GM21737 (cell line): ENCODE data around the gene RAMACL.

ENCODE experiments used
- ATAC-seq: cut with Tn5 transposase; IDR thresholded peaks from one replicate; pipeline ENCODE4 v1.9.1; 2021; ENCODE audit warnings: mild to moderate bottlenecking, moderate library complexity; ENCODE audit not compliant: unreplicated experiment

The RAMACL gene

DNA sequence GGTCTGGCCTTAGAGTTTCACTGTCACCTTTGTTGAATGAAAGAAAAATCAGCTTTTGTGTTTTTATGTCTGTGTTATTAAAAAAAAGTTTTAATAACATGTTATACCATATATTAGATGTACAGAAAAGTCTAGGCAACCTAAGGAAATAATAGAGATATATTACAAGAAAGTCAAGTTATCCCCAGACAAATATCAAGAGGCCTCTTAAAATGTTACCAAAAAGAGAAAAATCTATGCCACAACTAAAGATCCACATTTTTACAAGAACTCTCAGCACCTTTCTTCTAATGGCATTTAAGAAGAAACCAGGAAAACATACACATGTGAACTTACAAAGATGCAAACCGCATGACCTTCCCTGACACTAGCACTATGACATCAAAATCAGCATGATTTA is 26.8 kb downstream of the RAMACL start:
- no peak for ATAC-seq

DNA sequence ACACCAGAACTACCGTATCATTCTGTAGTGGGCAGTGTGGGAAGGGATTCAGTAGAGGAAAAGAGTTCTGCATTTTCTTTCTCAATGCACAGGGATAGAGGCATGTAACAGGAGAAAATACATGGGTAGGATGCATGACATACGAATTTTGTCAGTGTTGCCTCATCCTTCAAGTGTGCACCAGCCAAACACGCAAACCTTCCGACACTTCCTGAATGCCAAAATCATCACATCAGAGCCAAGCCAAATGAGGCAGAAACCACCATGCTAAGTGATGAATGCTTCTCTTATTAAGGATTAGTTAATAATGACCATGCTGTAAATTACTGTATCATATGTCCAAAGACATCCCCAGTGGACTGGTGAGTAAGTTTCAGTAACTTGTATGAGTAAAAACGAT is 27.3 kb downstream of the RAMACL start:
- ATAC-seq, result no peak

DNA sequence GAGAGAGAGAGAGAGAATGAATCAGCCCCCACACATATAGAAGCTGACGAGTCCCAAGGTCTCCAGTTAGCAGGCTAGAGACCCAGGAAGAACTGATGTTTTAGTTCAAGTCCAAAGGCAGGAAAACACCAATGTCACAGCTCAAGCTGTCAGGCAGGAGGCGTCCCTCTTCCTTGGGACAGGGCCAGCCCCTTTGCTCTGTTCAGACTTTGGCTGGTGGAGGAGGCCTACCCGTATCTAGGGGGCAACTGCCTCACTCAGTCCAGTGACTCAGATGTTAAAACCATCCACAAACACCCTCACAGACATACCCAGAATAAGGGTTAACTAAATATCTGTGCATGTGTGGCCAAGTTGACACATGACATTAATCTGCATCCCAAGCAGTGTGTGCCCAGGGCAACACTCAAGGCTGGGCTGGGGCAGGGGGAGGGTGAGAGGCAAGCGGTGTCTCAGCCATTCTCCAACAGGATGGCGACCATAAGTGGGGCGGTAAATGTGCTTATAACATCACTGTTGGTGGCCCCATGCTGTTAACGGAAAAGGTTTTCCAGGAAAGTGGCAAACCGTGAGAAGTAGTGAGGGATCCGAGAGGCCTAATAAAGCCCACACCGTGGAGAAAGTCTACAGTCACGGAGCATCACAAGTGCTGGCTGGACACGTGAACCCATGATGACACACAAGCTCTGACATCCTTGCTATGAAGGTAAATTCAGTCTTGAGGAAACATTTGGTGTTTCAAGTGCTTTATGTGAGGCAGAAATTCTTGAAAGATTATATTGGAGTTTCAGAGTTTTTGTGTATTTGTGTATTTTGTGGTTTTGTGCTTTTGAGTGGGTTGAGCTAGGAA is 28.1 kb downstream of the RAMACL start:
- ATAC-seq, result no peak

DNA sequence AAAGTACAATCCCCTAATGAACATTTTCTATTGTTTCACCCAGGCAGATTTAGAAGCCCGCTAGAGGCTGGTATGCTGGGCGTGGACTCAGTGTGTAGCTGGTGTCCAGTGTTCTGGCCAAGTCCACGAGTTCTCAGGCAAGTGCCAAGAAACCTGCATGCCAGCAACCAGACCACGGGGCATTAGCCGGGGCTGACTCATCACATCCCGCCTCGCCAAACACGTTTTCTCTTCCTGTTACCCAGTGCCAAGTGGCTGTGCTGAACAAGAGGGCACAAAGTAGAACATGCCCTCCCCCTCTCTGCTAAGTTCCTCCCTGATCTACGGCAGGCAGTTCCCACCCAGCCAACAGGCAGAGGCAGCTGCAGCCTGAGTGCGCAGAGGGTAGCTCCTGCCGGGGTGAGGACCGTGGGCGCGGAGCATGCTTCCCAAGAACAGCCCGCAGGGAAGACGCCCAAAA is 29.6 kb downstream of the RAMACL start:
- ATAC-seq, result no peak

DNA sequence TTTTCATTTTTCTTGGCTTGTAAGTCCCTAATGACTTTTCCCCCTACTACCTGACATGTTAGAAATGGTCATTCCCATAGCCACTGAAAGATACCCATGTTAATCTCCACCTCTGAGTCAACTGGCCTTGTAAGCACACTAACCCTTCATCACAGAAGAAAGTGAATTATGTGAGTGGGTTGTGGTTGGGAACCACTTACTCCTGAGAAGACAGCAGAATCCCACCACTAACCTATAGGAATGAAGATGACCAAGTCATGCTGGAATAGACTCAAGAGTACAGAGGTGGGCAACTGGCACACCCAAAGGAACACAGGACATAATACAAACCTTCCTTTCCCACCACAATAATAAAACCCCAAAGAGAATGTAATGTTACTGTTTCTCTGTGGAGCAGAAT is 30.1 kb downstream of the RAMACL start:
- ATAC-seq, result no peak

DNA sequence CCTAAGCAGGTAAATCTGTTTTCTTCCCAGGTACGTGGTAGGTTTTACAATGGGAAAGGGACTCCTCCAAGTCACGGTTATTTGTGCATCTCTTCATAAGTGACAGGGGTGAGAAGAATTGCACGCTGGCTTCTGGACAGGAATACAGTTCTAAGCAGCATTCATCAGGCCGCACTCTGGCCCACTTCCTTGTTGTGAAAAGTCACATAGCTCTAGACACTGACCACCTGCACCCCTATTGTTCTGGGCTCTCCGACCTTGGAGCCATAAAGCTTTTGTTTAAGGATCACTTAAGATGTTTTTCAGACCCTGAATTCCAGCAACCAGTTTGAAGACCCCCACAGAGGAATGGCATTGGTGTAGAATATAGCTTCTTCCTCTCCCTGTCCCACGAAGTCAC is 31.4 kb downstream of the RAMACL start:
- no peak for ATAC-seq

DNA sequence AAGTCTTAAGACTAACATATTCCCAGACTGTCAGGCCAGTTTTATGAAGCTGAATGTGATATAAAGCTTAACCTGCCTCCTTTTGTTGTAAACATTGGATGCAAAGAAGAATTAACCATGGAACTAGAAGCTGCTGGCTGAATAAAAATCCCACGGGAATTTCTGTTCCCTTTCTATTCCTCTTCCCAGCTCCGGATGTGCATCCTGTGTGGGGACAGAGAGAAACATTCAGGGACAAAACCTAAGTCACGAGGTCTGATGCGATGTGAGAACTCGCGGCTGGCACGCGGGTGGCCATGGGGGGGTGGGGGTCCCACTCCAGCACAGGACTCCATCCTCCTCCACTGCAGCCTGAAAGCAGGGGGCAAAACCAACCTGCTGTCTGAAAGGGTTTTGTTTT is 32.2 kb downstream of the RAMACL start:
- ATAC-seq, result no peak

DNA sequence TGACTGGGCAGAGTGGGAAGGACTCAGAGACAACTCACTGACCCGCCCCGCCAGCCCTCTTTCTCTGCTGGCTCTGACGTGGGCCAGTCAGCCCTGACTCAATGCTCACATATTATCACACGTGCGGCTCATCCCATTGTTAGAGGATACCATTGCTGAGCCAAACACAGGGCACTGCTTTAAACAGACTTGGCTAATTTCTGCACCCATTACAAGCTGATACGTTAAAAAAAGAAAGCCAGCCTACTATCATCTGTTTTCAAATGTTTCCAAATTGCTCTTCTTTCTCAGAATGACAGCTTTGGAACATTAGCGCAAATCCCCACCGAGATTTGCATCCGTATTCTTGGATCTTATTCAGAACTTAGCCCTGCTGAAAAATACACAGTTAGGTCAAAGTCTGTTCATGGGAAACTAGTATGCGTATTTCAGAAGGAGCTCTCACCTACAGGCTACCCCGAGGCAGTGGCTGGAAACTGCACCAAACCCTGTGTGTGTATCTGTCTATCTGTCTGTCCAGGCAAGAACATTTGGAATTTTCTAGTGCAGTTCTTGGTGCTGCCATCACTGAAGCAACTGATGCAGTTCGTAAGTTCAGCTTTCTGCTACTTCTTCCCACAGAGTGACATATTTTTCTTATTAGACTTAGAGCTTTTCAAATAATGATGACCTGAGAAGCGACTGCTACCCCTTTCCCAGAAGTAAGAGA is 32.8 kb downstream of the RAMACL start:
- no peak for ATAC-seq

DNA sequence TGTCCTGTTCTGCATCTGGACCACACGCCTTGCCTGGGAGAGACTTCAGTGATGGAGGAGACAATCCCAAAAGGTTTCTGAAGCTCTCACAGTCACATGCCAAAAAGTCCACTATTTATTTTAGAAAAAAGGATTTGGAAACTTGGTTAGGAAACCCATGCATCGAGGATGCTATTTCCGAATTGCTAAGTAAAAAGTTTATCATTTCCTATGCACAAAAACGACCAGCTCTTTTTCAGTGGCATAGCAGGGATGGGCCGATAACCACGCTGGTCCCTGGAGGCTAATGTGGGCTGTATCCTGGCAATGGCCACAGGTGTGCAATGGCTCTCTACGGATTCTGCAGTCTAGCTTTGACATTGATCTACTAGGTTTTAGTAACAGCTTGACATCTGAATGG is 33.9 kb downstream of the RAMACL start:
- no peak for ATAC-seq

DNA sequence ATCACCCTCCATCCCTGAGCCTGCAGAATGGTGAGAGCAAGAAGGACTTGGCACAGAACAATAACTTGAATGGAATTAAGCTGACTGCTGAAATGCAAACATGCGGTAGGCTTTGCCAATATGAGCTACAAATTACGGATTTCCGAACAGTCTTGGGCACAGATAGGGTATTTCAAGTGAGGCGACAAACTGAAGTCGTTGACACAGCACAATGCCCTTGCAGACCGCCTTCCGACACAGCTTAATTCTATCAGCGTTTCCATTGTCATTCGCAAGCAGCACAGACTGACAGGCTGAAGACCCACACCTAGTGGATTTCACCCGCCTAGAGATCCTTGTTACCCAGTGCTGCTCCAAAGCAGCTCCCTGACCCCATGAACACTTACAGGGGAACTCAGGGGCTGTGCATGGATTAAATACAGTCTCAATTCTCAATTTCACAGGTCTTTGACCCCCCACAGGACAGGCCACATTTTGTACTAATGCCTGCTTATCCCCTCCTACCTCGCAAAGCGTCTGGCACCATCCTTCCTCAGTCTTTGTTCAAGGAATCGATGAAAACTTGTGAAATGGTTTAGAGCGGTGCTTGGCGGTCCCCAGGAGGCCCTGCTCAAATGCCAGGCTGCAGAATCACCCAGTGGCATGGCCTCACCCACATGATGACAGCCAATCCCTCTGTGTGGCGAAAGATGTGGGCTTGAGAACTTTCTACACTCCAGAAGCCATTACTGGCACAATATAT is 34.6 kb downstream of the RAMACL start:
- ATAC-seq, result no peak

DNA sequence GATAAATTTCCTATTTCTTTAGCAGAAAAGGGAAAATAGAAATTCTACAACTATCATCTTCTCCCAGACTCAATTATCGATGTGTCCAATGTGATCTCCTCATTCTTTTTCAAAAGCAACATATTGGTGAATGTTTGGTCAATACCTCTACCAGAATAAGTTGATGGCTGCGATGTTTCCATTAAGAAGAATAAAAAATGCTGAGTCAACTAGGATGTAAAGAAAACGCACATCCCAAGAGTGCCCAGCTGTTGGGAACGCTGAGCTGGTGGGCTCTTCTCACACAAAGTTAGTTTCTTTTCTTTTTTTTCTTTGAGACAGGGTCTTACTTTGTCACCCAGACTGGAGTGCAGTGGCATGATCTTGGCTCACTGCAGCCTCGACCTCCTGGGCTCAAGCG is 39.8 kb downstream of the RAMACL start:
- no peak for ATAC-seq

DNA sequence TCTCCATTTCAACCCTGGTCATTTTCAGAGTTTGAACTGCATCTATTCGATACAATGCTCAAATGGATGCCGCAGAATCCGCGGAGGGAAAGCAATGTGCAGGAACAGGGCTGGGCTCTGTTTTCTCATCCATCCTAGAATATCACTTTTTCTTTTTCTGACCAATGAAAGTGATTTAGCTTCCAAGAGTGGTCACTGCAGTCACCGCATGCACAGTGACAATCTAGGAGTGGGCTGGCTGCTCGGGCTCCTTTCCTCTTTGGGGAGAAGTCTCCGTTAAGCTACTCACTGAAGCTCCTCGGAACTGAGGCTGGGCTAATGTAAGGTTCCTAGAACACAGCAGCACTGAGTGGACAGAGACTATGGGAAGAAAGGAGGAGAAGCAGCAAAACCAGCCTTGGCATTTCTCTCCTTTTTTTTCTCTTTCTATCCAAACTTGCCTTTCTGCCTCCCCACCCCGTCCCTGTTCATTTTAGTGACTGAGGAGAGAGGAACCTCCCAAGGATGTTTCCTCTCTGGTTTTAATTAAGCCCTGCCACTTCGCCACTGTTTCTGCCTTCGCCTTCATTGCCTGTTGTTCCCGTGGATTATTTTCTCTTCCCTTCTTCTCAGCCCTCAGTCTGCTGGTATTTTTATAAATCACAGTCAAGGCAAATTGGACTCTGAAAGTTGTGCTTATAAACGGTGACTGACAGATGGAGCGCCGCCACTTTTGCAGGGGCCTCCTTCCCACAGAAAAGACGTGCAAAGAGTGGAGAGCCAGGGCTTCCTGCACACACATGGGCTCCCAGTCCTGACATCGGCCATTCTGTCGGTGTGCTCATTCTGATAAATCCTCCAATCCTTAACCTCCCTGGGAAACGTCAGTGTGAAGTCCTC is 41.1 kb downstream of the RAMACL start:
- ATAC-seq, result no peak

DNA sequence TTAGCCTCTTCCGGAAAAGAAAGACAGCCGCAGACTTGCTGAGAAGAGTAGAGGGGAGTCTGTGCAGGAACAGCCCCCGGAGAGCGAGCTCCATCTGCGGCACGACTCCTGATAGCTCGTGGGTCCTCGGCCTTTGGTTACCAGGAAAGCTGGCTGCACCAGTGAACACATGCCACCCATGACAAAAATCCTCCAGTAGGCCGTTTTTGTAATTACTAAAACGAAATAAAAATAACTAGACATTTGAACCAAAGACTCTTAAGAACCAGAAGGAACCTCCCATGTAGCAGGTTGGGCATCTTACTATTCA is 42.2 kb downstream of the RAMACL start:
- ATAC-seq, result no peak

DNA sequence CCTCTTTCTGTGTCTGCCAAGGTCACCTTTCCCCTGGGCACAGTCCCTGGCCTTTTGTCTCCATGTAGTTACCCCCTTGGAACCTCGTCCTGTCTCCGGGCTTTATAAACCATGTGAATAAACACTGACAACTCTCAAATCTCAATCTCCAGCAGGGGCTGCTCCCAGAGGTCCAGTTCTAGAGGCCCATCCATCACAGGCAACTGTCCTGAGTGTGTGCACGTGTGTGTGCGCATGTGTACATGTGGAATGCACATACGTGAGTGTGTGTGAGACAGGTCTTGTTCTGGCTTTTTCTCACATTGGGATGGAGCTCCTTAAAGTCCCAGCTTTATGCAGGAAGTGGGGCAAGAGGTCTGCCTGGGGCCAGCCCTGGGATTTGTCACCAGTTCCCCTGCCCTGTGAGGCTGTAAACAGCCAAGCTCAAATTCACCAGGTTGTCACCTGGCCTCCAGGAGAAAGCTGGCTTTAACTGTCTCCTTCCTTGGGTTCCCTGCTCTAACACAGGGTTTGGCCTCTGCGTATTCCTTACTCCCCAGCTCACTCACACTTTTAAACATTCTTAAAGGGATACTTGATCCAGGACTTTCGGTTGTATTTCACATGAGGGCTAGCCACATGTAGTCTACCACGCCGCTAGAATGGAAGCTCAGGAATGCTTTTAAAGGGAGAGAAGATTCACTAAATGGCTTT is 42.7 kb downstream of the RAMACL start:
- no peak for ATAC-seq

DNA sequence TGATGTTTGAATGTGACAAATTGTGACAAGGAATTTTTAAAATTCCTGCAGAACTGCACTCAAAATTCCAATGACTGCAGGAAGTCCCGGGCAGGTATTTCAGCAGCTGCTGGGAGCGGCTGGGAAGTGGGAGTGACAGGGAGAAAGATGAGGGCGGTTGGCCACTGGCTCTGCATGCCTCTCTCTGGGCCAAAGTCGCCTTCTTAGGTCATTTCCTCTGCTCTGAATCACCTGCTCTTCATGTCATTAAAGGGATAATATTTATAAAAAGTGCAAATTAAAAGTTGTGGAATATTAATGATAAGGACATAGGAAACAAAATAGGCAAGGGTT is 43.9 kb downstream of the RAMACL start:
- ATAC-seq, result no peak

DNA sequence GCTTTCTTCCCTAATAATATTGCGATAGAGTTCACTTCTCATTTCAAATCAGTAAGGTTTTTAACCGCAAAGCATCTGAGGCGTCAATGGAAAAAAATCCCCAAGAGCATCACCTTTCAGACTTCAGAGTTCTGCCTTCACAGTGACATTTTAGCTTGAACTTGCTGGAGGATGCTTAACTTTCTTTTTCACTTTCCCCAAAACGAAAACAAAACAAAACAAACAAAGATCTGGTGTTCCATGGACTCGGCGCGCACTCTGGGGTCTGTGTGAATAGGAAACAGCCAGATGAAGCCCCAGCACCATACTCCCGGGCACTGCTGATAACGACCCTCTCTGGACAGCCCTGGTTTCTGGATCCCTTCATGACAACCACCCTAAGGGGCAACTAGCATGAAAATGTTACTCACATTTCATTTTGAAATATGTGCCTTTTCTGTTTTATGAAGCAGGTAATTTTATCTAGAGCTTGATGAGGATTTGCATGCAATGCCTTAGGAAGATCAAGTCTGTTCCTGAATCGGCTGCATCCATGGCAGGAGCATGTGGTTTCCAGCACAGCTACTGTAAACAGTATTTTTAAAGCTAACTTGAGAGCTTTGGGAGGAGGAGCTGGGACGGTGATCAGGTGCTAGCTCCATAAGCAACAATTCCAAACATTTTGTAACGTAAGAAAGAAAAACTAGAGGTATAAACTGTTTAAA is 44.5 kb downstream of the RAMACL start:
- ATAC-seq, result no peak

DNA sequence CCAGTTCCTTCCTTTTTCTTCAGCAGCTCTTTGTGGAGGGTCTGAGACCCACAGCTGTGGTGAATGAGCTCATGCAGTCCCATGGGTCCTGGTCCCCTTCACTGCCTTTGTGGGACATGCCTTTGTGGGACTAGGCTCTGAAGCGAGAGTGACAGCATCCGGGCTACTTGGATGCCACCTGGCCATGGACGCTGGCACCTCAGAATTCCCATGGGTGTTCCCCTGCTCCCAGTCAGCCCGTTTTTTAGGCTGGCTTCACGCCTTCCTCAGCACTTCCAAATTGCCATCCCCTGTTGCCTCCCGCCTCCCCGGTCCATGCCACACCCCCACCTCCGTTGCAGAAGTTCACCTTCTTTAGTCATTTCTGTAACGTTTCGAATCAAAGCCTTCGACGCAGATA is 45.1 kb downstream of the RAMACL start:
- peak; percentile 26 for ATAC-seq

DNA sequence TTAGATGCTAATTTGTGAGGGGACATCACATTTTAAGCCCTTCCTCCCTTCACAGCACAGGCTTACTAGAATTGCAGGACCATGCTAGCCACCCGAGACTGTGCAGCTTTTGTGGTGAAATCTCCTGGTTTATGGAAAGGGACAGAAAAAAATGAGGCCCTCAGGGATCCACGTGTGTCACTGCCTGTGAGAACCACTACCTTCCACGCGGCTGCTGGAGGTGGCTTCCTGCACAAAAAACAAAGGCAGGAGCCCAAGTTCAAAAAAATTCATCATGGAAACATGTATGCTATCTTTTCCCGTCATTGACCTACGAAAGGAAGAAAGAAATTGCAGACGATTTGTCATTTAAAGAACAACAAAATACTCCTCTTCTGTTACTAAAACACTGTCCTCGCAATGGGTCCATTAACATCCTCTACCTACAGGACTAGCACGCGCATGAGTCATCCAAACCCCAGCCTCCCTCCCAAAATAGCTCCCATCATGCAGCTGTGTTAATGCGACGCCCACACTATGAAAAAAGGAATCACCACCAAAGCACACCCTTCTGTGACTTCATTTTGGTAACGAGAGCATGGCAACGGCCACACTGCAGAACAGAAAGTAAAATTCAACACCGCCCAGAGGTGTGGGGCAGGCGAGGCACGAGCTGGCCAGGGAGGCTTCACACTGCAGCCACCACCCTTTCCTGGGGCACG is 45.7 kb downstream of the RAMACL start:
- peak; percentile 81 for ATAC-seq

DNA sequence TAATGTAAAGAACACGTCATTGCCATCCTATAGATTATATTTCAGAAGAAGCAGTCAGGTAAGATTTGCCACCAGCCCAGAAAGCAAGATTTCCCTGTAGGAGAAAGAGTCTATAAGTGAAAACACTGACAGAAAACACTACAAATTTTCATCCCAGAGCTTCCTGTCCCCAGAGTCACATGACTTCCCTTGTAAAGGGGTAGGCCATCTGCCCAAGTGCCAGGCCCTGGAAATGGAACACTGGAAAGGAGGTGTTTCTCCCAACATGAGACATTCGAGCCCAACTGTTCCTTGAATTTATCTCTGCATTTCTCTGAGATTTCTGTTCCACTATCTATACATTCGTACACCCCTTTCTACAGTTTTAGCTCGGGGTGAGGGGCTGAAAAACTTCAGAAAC is 46.9 kb downstream of the RAMACL start:
- ATAC-seq, result no peak
